Measurements from ENCODE around the gene ADCY10.
"Not testable (repeated sequence)": the region's sequence is repeated elsewhere in the genome, so short reads cannot be mapped to it uniquely, and the experiment has no call there.

Gene ADCY10

GRCh38 chr1:167927046-167927754, 13.3 kb upstream of the ADCY10 start:
- no peak for DNase-seq

GRCh38 chr1:167926486-167926997, 12.6 kb upstream of the ADCY10 start:
- no peak for DNase-seq

- no peak for DNase-seq
These were observed 10.8 kb upstream of the ADCY10 start for GRCh38 chr1:167924543-167925231.

DNA sequence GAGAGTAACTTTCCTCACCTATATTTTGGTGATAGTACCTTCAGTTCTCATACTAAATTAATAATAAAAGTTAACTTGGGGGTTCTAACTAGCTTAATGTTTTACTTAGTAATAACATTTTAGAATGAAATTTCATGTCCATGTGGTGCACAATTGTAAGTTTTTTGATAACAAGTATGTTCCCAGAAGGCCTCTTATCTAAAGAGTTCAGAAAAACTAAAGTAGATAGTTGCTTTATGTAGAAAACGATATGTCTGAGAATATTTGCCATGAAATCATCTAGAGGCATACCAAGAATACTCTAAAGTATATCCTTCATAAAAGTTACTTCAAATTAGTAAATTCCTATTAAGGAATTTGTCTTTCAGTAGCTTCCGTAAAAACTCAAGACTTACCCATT, 10.2 kb upstream of the ADCY10 start:
- DNase-seq, result no peak

DNA sequence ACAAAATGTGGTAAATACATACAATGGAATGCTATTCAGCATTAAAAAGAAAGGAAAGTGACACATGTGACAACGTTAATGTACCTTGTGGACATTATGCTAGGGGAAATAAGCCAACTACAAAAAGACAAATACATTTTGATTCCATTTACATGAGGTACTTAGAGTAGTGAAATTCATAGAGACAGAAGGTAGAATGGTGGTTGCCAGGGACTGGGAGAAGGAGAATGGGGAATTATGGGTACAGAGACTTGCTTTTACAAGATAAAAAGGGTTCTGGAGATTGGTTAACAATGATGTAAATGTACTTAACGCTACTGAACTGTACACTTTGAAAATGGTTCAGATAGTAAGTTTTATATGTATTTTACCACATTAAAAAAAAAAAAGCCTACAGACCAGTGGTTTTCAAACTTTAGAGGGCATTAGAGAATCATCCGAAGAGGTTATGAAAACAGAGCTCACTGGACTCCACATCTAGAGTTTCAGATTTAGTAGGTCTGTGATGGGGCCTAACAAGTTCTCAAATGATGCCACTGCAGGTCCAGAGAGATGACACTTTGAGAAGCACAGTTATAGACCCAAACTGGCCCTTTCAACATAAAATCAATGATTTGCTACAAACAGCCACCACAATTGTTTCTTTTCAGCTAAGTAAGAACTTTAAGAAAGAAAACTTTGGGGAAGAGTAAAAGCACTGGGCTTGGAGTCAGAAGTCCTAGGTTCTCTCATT, 9.6 kb upstream of the ADCY10 start:
- DNase-seq, result no peak

DNA sequence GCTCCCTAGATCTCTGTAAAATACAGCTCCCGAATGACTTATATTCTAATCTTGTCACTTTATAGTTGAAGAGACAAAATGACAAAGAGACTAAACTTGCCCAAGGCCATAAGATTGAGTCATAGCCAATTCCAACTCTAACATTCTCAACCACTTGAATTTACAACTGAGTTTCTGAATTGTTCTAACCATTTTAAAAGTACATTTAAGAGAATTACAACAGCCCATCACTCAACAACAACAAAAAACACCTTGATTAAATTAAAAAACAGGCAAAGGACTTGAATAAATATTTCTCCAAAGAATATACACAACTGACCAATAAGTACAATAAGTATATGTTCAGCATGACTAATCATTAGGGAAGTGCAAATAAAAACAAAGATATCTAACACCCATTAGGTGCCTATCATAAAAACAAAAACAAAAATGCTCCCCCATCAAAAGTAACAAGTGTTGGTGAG, 8.7 kb upstream of the ADCY10 start:
- no peak for DNase-seq

DNA sequence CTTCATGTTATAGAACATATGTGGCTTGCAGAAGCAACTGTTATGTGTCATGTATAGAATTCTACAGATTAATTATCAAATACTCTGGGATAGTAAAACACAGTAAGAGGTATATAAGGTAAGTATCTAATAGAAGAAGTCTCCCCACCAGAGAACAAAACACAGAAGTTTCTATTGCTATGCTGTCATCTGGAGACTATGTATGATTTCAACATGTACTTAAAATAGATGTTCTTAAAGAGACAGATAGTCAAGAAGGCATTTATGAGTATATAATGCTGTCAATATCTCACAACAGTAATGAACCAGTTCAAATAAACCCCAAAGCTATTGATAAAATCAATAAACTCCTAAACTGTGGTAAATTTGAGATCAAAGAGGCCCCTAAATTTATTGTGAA, 8.1 kb upstream of the ADCY10 start:
- DNase-seq, result peak; percentile 8

- DNase-seq, result no peak
These were observed 3.0 kb upstream of the ADCY10 start for GRCh38 chr1:167916766-167917511.

- no peak for DNase-seq
These were observed 1.6 kb upstream of the ADCY10 start for GRCh38 chr1:167915569-167915968.

GRCh38 chr1:167912294-167912693, 1.6 kb downstream of the ADCY10 start:
- no peak for DNase-seq

GRCh38 chr1:167911413-167911812, 2.5 kb downstream of the ADCY10 start:
- no peak for DNase-seq

GRCh38 chr1:167910530-167910929, 3.4 kb downstream of the ADCY10 start:
- DNase-seq, result no peak

DNA sequence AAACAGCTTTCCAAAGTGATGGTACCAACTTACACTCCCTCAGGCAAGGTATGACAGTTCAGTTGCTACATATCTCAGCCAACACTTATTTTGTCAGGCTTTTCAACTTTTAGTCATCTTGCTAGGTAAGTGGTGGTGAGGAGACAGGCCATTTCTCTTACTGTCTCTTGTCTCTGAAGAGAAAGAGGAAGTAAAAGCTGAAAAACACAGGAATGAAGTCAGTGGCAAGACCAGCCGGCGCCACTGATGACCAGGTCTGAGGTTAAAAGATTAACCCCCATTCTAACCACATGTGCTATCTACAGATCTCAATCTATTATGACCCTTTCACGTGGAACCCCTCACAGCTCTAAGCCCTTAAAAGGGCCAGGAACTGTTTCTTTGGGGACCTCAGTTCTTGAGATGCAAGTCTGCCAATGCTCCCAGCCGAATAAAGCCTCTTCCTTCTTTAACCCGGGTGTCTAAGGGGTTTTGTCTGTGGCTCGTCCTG, 4.2 kb downstream of the ADCY10 start:
- no peak for DNase-seq

- DNase-seq, result no peak
These were observed 8.3 kb downstream of the ADCY10 start for GRCh38 chr1:167905671-167906070.

GRCh38 chr1:167905182-167905581, 8.8 kb downstream of the ADCY10 start:
- DNase-seq, result no peak

- peak; percentile 55 for DNase-seq
These were observed 9.2 kb downstream of the ADCY10 start for GRCh38 chr1:167904652-167905130.

- no peak for DNase-seq
These were observed 13.0 kb downstream of the ADCY10 start for GRCh38 chr1:167900907-167901306.

GRCh38 chr1:167899253-167899681, 14.7 kb downstream of the ADCY10 start:
- no peak for DNase-seq

DNA sequence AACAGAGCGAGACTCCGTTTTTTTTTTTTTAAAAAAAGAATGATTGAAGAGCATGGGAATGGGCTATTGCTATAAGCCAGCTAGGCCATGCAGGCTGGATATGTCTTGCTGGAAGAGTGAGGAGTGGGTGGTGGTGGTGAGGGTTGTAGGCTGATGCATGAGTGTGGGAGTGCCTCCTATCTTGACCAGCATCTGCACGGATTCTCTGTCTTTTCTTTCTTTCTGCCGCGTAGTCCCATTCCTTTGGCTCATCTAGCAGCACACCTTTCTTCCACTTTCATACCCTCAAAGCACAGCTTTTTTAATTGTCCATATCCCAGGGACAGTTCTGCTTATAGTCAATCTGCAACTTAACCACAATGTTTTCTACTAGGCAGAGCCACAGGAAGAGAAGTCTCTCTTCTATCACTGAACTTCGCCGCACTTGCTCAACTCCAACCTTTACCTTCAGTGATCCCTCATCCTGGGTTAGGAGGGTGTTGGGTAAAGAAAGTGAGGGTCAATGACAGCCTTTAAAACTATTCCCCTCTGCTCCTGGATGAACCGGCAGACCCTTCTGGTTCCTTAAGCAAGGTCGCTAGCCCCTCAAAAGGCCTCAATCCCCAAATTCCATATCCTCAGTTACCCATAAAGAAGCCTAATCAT, 15.2 kb downstream of the ADCY10 start:
- DNase-seq, result no peak

GRCh38 chr1:167893798-167894197, 20.1 kb downstream of the ADCY10 start:
- DNase-seq, result no peak

DNA sequence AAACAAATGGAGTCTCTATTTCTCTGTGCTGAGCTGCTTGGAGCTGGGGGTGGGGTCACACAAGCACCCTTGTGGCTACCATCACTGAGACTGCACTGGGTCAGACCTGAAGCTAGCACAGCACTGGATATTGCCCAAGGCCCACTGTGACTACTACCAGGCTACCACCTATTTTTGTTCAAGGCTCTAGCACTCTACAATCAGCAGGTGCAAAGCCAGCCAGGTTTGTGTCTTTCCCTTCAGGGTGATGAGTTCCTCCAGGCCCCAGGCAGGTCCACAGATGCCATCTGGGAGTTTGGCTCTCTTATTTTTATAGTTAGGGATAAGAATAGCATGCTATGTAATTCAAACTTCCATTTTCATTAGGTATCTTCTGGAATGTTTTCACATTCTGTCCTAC, 23.5 kb downstream of the ADCY10 start:
- no peak for DNase-seq

DNA sequence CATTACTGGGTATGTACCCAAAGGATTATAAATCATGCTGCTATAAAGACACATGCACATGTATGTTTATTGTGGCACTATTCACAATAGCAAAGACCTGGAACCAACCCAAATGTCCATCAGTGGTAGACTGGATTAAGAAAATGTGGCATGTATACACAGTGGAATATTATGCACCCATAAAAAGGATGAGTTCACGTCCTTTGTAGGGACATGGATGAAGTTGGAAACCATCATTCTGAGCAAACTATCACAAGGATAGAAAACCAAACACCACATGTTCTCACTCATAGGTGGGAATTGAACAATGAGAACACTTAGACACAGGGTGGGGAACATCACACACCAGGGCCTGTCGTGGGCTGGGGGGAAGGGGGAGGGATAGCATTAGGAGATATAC, 26.7 kb downstream of the ADCY10 start:
- DNase-seq, result not testable (repeated sequence)

Data from fibroblast of skin of abdomen (primary cell).